CD14-positive monocyte (primary cell): ENCODE results near the gene ZNF688. TPM values are rescaled to one million over a fixed set of nuclear protein-coding genes. Genes with fewer than 3 reads are reported as not detected.
A peak's percentile ranks its signal among the peaks of the same experiment; 100 is the strongest.
"Not testable (repeated sequence)": the region's sequence is repeated elsewhere in the genome, so short reads cannot be mapped to it uniquely, and the experiment has no call there.

ENCODE experiments used
- DNase-seq, 3 donors: peaks; one replicate each; pipeline ENCODE4 v3.0.0-alpha.2; 2011 to 2022
- H2AFZ ChIP-seq: 2 replicates; pipeline ENCODE4 v1.6.0; 2012; ENCODE audit warnings: mild to moderate bottlenecking, low read depth, low read length, inconsistent platforms; ENCODE audit not compliant: insufficient read depth, poor library complexity, severe bottlenecking
- H3K27ac ChIP-seq, 2 donors: 1 replicate in 1 of 2; 2 replicates in 1 of 2; pipeline ENCODE4 v1.5.1; 2012 to 2013; ENCODE audit warnings: low read length in 2 of 2, control low read depth in 1 of 2, inconsistent platforms in 1 of 2, low read depth in 1 of 2, mild to moderate bottlenecking in 1 of 2
- H3K27me3 ChIP-seq, 2 donors: one replicate each; pipeline versions ENCODE4 v1.6.0 to v1.6.1; 2011 to 2013; ENCODE audit warnings: low read length in 2 of 2; ENCODE audit not compliant: control insufficient read depth in 2 of 2, insufficient read depth in 2 of 2
- H3K36me3 ChIP-seq, 2 donors: replicated peaks in 1 of 2; 1 replicate in 1 of 2; 2 replicates in 1 of 2; pipeline versions ENCODE4 v1.5.1 to v1.6.1; 2012 to 2013; ENCODE audit warnings: low read length in 2 of 2, control low read depth in 1 of 2, inconsistent platforms in 1 of 2, mild to moderate bottlenecking in 1 of 2; ENCODE audit not compliant: insufficient read depth in 2 of 2, control insufficient read depth in 1 of 2
- H3K4me1 ChIP-seq, 2 donors: 1 replicate in 1 of 2; 2 replicates in 1 of 2; pipeline versions ENCODE4 v1.5.1 to v1.6.1; 2012 to 2013; ENCODE audit warnings: low read length in 2 of 2, control low read depth in 1 of 2, inconsistent platforms in 1 of 2, mild to moderate bottlenecking in 1 of 2, moderate library complexity in 1 of 2; ENCODE audit not compliant: insufficient read depth in 2 of 2, control insufficient read depth in 1 of 2
- H3K4me2 ChIP-seq: replicated peaks from 2 replicates; pipeline ENCODE3; 2012; ENCODE audit warnings: low read length, moderate library complexity, mild to moderate bottlenecking; ENCODE audit not compliant: poor library complexity, severe bottlenecking; ENCODE audit errors: extremely low read depth
- H3K4me3 ChIP-seq, 3 experiments: fragments of 200-600 bp in 1 of 3; sonication (generic) in 1 of 3; replicated peaks in 1 of 3; 1 replicate in 2 of 3; 2 replicates in 1 of 3; pipeline ENCODE4 v1.5.1; 2011 to 2013; ENCODE audit warnings: low read length in 3 of 3, mild to moderate bottlenecking in 3 of 3, control low read depth in 2 of 3, low read depth in 2 of 3, inconsistent platforms in 1 of 3, moderate library complexity in 1 of 3
- H3K79me2 ChIP-seq: 2 replicates; pipeline ENCODE4 v1.6.0; 2012; ENCODE audit warnings: mild to moderate bottlenecking, control low read depth, inconsistent platforms, low read length, moderate library complexity; ENCODE audit not compliant: insufficient read depth
- H3K9ac ChIP-seq: 2 replicates; pipeline ENCODE4 v1.6.0; 2017; ENCODE audit warnings: low read length, mild to moderate bottlenecking; ENCODE audit not compliant: insufficient read depth, poor library complexity, severe bottlenecking
- H3K9me3 ChIP-seq, 2 donors: replicated peaks in 1 of 2; 1 replicate in 1 of 2; 2 replicates in 1 of 2; pipeline versions ENCODE4 v1.5.1 to v1.6.1; 2012 to 2013; ENCODE audit warnings: low read length in 2 of 2, control low read depth in 1 of 2; ENCODE audit not compliant: control insufficient read depth in 1 of 2, insufficient read depth in 1 of 2
- H4K20me1 ChIP-seq: 2 replicates; pipeline ENCODE4 v1.6.0; 2012; ENCODE audit warnings: mild to moderate bottlenecking, low read length, control low read depth, moderate library complexity; ENCODE audit not compliant: insufficient read depth
- H3K27ac Mint-ChIP-seq, 7 donors: one replicate each; pipeline ENCODE4 v1.8.0; 2020; ENCODE audit warnings: mild to moderate bottlenecking in 7 of 7, mixed read lengths in 7 of 7, moderate library complexity in 6 of 7, inconsistent platforms in 2 of 7
- H3K27me3 Mint-ChIP-seq, 3 donors: one replicate each; pipeline ENCODE4 v1.8.0; 2021 to 2022; ENCODE audit warnings: low read depth in 3 of 3, mild to moderate bottlenecking in 3 of 3, mixed read lengths in 3 of 3, moderate library complexity in 3 of 3, inconsistent platforms in 1 of 3
- H3K36me3 Mint-ChIP-seq, 2 donors: one replicate each; pipeline ENCODE4 v1.8.0; 2020; ENCODE audit warnings: mixed read lengths in 2 of 2, inconsistent platforms in 1 of 2, mild to moderate bottlenecking in 1 of 2
- H3K4me1 Mint-ChIP-seq: one replicate; pipeline ENCODE4 v1.8.0; 2020; ENCODE audit warnings: mild to moderate bottlenecking, mixed read lengths
- H3K4me3 Mint-ChIP-seq, 2 donors: one replicate each; pipeline ENCODE4 v1.8.0; 2020; ENCODE audit warnings: mild to moderate bottlenecking in 2 of 2, mixed read lengths in 2 of 2, moderate library complexity in 1 of 2
- H3K9me3 Mint-ChIP-seq, 7 donors: one replicate each; pipeline ENCODE4 v1.8.0; 2020 to 2022; ENCODE audit warnings: mixed read lengths in 7 of 7, mild to moderate bottlenecking in 6 of 7, moderate library complexity in 6 of 7, inconsistent platforms in 2 of 7
- whole genome bisulfite sequencing: methylation state at CpG from one replicate; pipeline ENCODE4 v1.1.5; 2013; ENCODE audit warnings: missing lambda C conversion rate; ENCODE audit not compliant: insufficient coverage; 5-methylcytosine and 5-hydroxymethylcytosine counted together
- intact Hi-C, 2 donors: fragments of 100-400 bp; cut with micrococcal nuclease; formaldehyde crosslinking; loops; one replicate each; pipeline versions ENCODE4 v1.15.0 to v1.15.1; 2023
- polyA plus RNA-seq, 3 donors: library from polyadenylated mRNA; depleted of rRNA in 1 of 3; unstranded in 2 of 3; stranded (reverse) in 1 of 3; fragments of 300-500 nt in 2 of 3; fragments of >200 nt in 1 of 3; fragmentation: Illumina TruSeq in 2 of 3; gene quantifications; 1 replicate in 2 of 3; 2 replicates in 1 of 3; pipeline ENCODE4 v1.2.3, GENCODE V29; 2012 to 2021
- TF ChIP-seq, protein P1 (sequence below): fragments of 200-600 bp; IDR thresholded peaks from one replicate; pipeline ENCODE4 v1.8.0; 2022; ENCODE audit warnings: antibody characterized with exemption, mild to moderate bottlenecking

The ZNF688 gene
- polyA plus RNA-seq, 3 donors: 10.3 to 24.1 (median 18.9) TPM

GRCh38 chr16:30589582-30589981 lies 18.1 kb upstream of the ZNF688 start:
- not testable (repeated sequence) for H2AFZ ChIP-seq, H3K4me3 Mint-ChIP-seq, H3K4me2 ChIP-seq, H3K36me3 ChIP-seq, H3K9ac ChIP-seq, H3K36me3 Mint-ChIP-seq, H3K27me3 ChIP-seq, H3K9me3 ChIP-seq, H3K9me3 Mint-ChIP-seq, H3K27me3 Mint-ChIP-seq, H3K4me3 ChIP-seq, H3K27ac Mint-ChIP-seq, H3K27ac ChIP-seq, DNase-seq, H4K20me1 ChIP-seq
- peaks cover 12 to 15% of the 10 kb centered on the region in 2 donors for H3K4me1 ChIP-seq
- peaks cover 27% of the 10 kb centered on the region for H3K79me2 ChIP-seq
- no CpG with 5 or more reads among the region's 2 CpGs for WGBS
- peaks cover 15% of the 10 kb centered on the region for H3K4me1 Mint-ChIP-seq
- intact Hi-C loops: loop anchor here (5.0 kb wide), 1 partner anchor 62 kb away; the partner anchor contains the start of gene ZNF768 (in 2 of the 2)

DNA sequence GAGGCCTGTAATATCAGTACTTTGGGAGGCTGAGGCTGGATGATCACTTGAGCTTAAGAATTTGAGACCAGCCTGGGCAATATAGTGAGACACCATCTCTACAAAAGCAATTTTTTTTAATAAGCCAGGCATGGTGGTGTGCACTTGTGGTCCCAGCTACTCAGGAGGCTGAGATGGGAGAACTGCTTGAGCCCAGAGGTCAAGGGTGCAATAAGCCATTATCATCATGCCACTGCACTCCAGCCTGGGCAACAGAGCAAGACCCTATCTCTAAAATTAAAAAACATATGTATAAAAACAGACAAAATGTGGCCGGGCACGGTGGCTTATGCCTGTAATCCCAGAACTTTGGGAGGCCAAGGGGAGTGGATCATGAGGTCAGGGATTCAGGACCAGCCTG lies 17.1 kb upstream of the ZNF688 start:
- Histone ChIP-seq H3K9ac (no peak overlapping the region), H2AFZ (no peak overlapping the region), H3K36me3 (peaks cover 0 to under 1% of the 10 kb centered on the region in 2 donors), H3K9me3 (no peaks in the 10 kb centered on the region), H4K20me1 (no peaks in the 10 kb centered on the region), H3K27me3 (no peaks in the 10 kb centered on the region), H3K4me3 (no peak overlapping the region), H3K4me1 (peaks cover 14 to 18% of the 10 kb centered on the region in 2 donors), H3K4me2 (no peak overlapping the region), H3K27ac (no peak overlapping the region), H3K79me2 (peaks cover 36% of the 10 kb centered on the region)
- Mint-ChIP-seq H3K4me1 (peaks cover 20% of the 10 kb centered on the region), H3K9me3 (no peaks in the 10 kb centered on the region), H3K4me3 (no peak overlapping the region), H3K27me3 (no peaks in the 10 kb centered on the region), H3K27ac (peak overlapping the region in 1 of 7 donors; percentile 38), H3K36me3 (peaks cover 5 to 9% of the 10 kb centered on the region in 2 donors)
- TF ChIP-seq, protein P1, sequence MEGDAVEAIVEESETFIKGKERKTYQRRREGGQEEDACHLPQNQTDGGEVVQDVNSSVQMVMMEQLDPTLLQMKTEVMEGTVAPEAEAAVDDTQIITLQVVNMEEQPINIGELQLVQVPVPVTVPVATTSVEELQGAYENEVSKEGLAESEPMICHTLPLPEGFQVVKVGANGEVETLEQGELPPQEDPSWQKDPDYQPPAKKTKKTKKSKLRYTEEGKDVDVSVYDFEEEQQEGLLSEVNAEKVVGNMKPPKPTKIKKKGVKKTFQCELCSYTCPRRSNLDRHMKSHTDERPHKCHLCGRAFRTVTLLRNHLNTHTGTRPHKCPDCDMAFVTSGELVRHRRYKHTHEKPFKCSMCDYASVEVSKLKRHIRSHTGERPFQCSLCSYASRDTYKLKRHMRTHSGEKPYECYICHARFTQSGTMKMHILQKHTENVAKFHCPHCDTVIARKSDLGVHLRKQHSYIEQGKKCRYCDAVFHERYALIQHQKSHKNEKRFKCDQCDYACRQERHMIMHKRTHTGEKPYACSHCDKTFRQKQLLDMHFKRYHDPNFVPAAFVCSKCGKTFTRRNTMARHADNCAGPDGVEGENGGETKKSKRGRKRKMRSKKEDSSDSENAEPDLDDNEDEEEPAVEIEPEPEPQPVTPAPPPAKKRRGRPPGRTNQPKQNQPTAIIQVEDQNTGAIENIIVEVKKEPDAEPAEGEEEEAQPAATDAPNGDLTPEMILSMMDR: no peak
- intact Hi-C loops: loop anchor here (5.0 kb wide), 1 partner anchor 61 kb away; the partner anchor contains the start of gene ZNF768 (in 2 of the 2)
- no peak for DNase-seq
- WGBS: no CpG with 5 or more reads among the region's 2 CpGs
